Neuron (in vitro differentiated cells): ENCODE measurements around the gene CAMK1.
"Not testable (repeated sequence)": the region's sequence is repeated elsewhere in the genome, so short reads cannot be mapped to it uniquely, and the experiment has no call there.

ENCODE experiments used
- H2AFZ ChIP-seq: one replicate; pipeline ENCODE4 v1.6.1; 2013; ENCODE audit warnings: low read depth, mild to moderate bottlenecking, inconsistent platforms, low read length, moderate library complexity
- H3K27me3 ChIP-seq: one replicate; pipeline ENCODE4 v1.6.1; 2013; ENCODE audit warnings: low read length; ENCODE audit not compliant: insufficient read depth
- H3K36me3 ChIP-seq: one replicate; pipeline ENCODE4 v1.6.1; 2013; ENCODE audit warnings: low read length; ENCODE audit not compliant: insufficient read depth
- H3K4me1 ChIP-seq: one replicate; pipeline ENCODE4 v1.6.1; 2013; ENCODE audit warnings: low read length; ENCODE audit not compliant: insufficient read depth
- H3K4me3 ChIP-seq: 2 replicates; pipeline ENCODE4 v1.5.1; 2013; ENCODE audit warnings: mild to moderate bottlenecking, low read length, moderate library complexity
- H3K9me3 ChIP-seq: one replicate; pipeline ENCODE4 v1.6.1; 2013; ENCODE audit warnings: low read length

Gene CAMK1

GRCh38 chr3:9778143-9779074 is 8.7 kb upstream of the CAMK1 start:
- Histone ChIP-seq H2AFZ (no peak overlapping the region), H3K9me3 (no peaks in the 10 kb centered on the region), H3K36me3 (peaks cover 31% of the 10 kb centered on the region), H3K4me3 (no peak overlapping the region), H3K27me3 (no peaks in the 10 kb centered on the region), H3K4me1 (no peaks in the 10 kb centered on the region)

- H3K4me1 ChIP-seq: no peaks in the 10 kb centered on the region
- H3K36me3 ChIP-seq: peaks cover 25% of the 10 kb centered on the region
- H3K27me3 ChIP-seq: no peaks in the 10 kb centered on the region
- H2AFZ ChIP-seq: no peak overlapping the region
- no peak overlapping the region for H3K4me3 ChIP-seq
- no peaks in the 10 kb centered on the region for H3K9me3 ChIP-seq
Measured at GRCh38 chr3:9777694-9778021, 7.9 kb upstream of the CAMK1 start.

- Histone ChIP-seq H3K4me1 (no peaks in the 10 kb centered on the region), H3K9me3 (no peaks in the 10 kb centered on the region), H3K27me3 (no peaks in the 10 kb centered on the region), H3K36me3 (peaks cover 20% of the 10 kb centered on the region), H2AFZ (no peak overlapping the region), H3K4me3 (no peak overlapping the region)
Measured at GRCh38 chr3:9776896-9777693, 7.3 kb upstream of the CAMK1 start.

- not testable (repeated sequence) for H3K27me3 ChIP-seq, H3K9me3 ChIP-seq, H3K4me3 ChIP-seq, H3K36me3 ChIP-seq, H2AFZ ChIP-seq, H3K4me1 ChIP-seq
Measured at GRCh38 chr3:9771007-9771406, 1.3 kb upstream of the CAMK1 start.

GRCh38 chr3:9770276-9770812 is 597 bp upstream of the CAMK1 start:
- Histone ChIP-seq H3K36me3 (peaks cover 3% of the 10 kb centered on the region), H2AFZ (no peak overlapping the region), H3K27me3 (no peaks in the 10 kb centered on the region), H3K4me3 (no peak overlapping the region), H3K9me3 (no peaks in the 10 kb centered on the region), H3K4me1 (no peaks in the 10 kb centered on the region)

DNA sequence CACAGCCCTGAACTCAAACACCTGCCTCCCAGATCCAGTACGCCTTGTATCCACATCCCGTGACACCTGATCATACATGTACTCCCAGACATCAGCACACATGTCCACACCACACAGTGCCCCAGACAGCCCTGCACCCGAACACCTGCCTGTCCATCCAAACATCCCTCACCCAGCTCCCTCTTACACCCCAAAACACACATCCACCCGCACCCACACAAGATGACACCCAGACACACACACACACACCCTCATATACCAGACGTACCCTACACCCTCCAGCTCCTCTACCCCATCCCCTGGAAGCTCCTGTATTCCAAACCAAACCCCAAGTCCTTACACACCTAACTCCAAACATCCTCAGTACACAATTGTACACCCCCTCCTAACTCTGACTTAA is 735 bp downstream of the CAMK1 start:
- H3K4me1 ChIP-seq: no peaks in the 10 kb centered on the region
- no peaks in the 10 kb centered on the region for H3K27me3 ChIP-seq
- H3K4me3 ChIP-seq: peak overlapping the region; percentile 25
- no peaks in the 10 kb centered on the region for H3K9me3 ChIP-seq
- no peak overlapping the region for H2AFZ ChIP-seq
- peaks cover 3% of the 10 kb centered on the region for H3K36me3 ChIP-seq

DNA sequence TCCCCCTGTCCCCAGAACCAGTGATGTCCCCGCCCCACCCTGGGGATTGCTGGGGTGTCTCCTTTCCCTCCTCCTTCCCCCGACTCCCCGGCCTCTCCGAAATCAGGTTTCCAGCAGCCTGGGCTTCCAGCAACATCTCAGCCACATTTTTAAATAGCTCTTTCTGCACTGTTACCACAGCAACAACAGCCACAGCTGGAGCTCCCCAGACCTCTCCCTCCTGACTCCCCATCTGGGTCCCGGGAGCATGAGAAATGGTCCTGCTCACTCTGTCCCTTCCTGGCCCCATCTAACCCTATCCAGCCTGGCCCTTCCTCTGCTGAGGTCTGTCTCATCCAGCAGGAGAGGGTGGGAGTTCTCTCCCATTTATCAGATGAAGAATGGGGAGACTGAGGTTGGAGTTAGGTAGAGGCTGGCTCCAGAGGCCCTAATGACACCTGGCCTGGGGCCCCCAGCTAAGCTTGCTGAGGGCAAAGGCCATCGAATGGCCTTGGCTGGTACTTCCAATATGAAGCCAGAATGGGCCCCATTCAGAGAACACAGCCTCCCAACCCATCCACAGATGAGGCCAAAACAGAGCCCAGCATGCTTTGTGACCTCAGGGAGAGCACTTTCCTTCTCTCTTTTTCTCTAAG is 1.5 kb downstream of the CAMK1 start:
- Histone ChIP-seq H3K36me3 (peaks cover 3% of the 10 kb centered on the region), H3K4me1 (no peaks in the 10 kb centered on the region), H3K27me3 (no peaks in the 10 kb centered on the region), H2AFZ (no peak overlapping the region), H3K9me3 (no peaks in the 10 kb centered on the region), H3K4me3 (no peak overlapping the region)

- H3K36me3 ChIP-seq: peaks cover 9% of the 10 kb centered on the region
- H3K27me3 ChIP-seq: no peaks in the 10 kb centered on the region
- H3K4me3 ChIP-seq: no peak overlapping the region
- H3K4me1 ChIP-seq: no peaks in the 10 kb centered on the region
- H2AFZ ChIP-seq: no peak overlapping the region
- no peaks in the 10 kb centered on the region for H3K9me3 ChIP-seq
Measured at GRCh38 chr3:9767418-9767817, 2.3 kb downstream of the CAMK1 start.

- no peak overlapping the region for H2AFZ ChIP-seq
- no peaks in the 10 kb centered on the region for H3K4me1 ChIP-seq
- H3K4me3 ChIP-seq: no peak overlapping the region
- H3K9me3 ChIP-seq: no peaks in the 10 kb centered on the region
- H3K36me3 ChIP-seq: peaks cover 18% of the 10 kb centered on the region
- no peaks in the 10 kb centered on the region for H3K27me3 ChIP-seq
Measured at GRCh38 chr3:9765865-9766264, 3.9 kb downstream of the CAMK1 start.

DNA sequence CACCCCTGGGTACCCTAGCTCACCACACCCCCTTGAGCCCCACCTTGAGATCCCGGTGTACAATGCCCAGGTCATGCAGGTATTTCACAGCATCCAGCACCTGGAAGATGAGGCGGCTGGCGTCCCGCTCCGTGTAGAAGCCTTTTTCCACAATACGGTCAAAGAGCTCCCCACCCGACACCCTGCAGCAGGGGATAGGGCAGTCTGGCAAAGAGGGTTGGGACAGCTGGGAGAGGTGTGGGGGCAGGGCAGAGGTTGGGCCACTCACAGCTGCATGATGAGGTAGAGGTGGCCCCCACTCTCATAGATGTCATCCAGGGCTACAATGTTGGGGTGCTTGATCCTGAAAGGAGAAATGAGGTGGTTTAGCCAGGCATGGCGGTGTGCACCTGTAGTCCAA is 6.9 kb downstream of the CAMK1 start:
- Histone ChIP-seq H3K36me3 (peaks cover 36% of the 10 kb centered on the region), H3K4me3 (no peak overlapping the region), H3K4me1 (no peaks in the 10 kb centered on the region), H3K27me3 (no peaks in the 10 kb centered on the region), H2AFZ (no peak overlapping the region), H3K9me3 (no peaks in the 10 kb centered on the region)

DNA sequence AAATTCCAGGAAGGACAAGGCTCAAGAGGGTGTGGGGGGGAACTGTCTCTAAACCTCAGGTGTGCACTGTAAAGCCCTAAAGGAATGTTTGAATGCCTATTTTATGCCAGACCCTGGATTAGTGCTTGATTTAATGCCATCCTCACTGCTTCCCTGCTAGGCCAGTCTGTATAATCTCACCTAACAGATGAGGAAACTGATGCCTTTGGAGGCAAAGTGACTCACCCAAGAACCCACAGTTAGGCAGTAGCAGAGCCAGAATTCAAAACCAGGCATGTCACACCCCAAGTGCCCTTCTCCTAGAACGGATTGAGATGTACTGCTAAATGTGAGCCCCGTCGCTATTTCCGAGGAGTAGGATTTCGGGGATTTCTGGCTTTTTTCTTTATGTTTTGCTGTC is 7.8 kb downstream of the CAMK1 start:
- Histone ChIP-seq H3K36me3 (peaks cover 42% of the 10 kb centered on the region), H3K4me1 (no peaks in the 10 kb centered on the region), H3K27me3 (no peaks in the 10 kb centered on the region)

GRCh38 chr3:9760779-9761505 is 8.8 kb downstream of the CAMK1 start:
- peaks cover 51% of the 10 kb centered on the region for H3K36me3 ChIP-seq
- no peaks in the 10 kb centered on the region for H3K9me3 ChIP-seq

More for the DNA sequence above, 7.8 kb downstream of the CAMK1 start:
- Histone ChIP-seq H3K4me3 (no peak overlapping the region), H2AFZ (no peak overlapping the region), H3K9me3 (no peaks in the 10 kb centered on the region)

More at GRCh38 chr3:9760779-9761505, 8.8 kb downstream of the CAMK1 start:
- no peaks in the 10 kb centered on the region for H3K4me1 ChIP-seq
- H2AFZ ChIP-seq: no peak overlapping the region
- no peak overlapping the region for H3K4me3 ChIP-seq
- no peaks in the 10 kb centered on the region for H3K27me3 ChIP-seq
